GM23338 (cell line): ENCODE measurements around the gene CTDP1. TPM values are rescaled to one million over a fixed set of nuclear protein-coding genes. Genes with fewer than 3 reads are reported as not detected.

Source experiments
- ATAC-seq: fragments of 200-7000 bp; cut with Tn5 transposase; 3 replicates; pipeline ENCODE4 v1.9.1; 2020
- DNase-seq: peaks from one replicate; pipeline ENCODE4 v3.0.0-alpha.2; 2015; ENCODE audit warnings: low spot score
- H2AFZ ChIP-seq: fragments of 200-600 bp; sonication (generic); 2 replicates; pipeline ENCODE4 v1.8.0; 2016; ENCODE audit warnings: antibody characterized with exemption, mild to moderate bottlenecking, moderate library complexity
- H3F3A ChIP-seq: fragments of 200-600 bp; sonication (generic); replicated peaks from 2 replicates; pipeline ENCODE4 v1.8.0; 2017; ENCODE audit warnings: antibody characterized with exemption, mixed run types, low read depth
- H3K27ac ChIP-seq: fragments of 200-600 bp; sonication (generic); 2 replicates; pipeline ENCODE4 v1.6.1; 2016; ENCODE audit warnings: low read depth
- H3K27me3 ChIP-seq: fragments of 200-600 bp; sonication (generic); 2 replicates; pipeline ENCODE4 v1.8.0; 2016; ENCODE audit warnings: mild to moderate bottlenecking, mixed run types, moderate library complexity; ENCODE audit not compliant: insufficient read depth
- H3K36me3 ChIP-seq: fragments of 200-600 bp; sonication (generic); 2 replicates; pipeline ENCODE4 v1.8.0; 2016; ENCODE audit warnings: mild to moderate bottlenecking; ENCODE audit not compliant: insufficient read depth
- H3K4me1 ChIP-seq: fragments of 200-600 bp; sonication (generic); 2 replicates; pipeline ENCODE4 v1.8.0; 2016; ENCODE audit warnings: mild to moderate bottlenecking, moderate library complexity; ENCODE audit not compliant: insufficient read depth
- H3K4me2 ChIP-seq: fragments of 200-600 bp; sonication (generic); 2 replicates; pipeline ENCODE4 v1.7.1; 2017; ENCODE audit warnings: mixed run types
- H3K4me3 ChIP-seq: fragments of 200-600 bp; sonication (generic); 2 replicates; pipeline ENCODE4 v1.6.1; 2016; ENCODE audit warnings: mixed run types
- H3K79me2 ChIP-seq: fragments of 200-600 bp; sonication (generic); replicated peaks from 2 replicates; pipeline ENCODE4 v1.8.0; 2017; ENCODE audit warnings: mild to moderate bottlenecking; ENCODE audit not compliant: insufficient read depth
- H3K9me2 ChIP-seq: fragments of 200-600 bp; sonication (generic); 2 replicates; pipeline ENCODE4 v1.8.0; 2017; ENCODE audit not compliant: insufficient read depth
- H4K20me1 ChIP-seq: fragments of 200-600 bp; sonication (generic); replicated peaks from 2 replicates; pipeline ENCODE4 v1.8.0; 2017; ENCODE audit warnings: mild to moderate bottlenecking; ENCODE audit not compliant: insufficient read depth
- H3K27ac Mint-ChIP-seq: 2 replicates; pipeline ENCODE4 v1.8.0; 2020; ENCODE audit warnings: inconsistent platforms, mild to moderate bottlenecking, moderate library complexity, mixed read lengths
- H3K27me3 Mint-ChIP-seq: 3 replicates; pipeline ENCODE4 v1.8.0; 2022; ENCODE audit warnings: low read depth, mild to moderate bottlenecking, moderate library complexity, mixed read lengths, inconsistent platforms; ENCODE audit not compliant: insufficient read depth, poor library complexity
- H3K36me3 Mint-ChIP-seq: 3 replicates; pipeline ENCODE4 v1.8.0; 2021; ENCODE audit warnings: low read depth, mild to moderate bottlenecking, inconsistent platforms, moderate library complexity, mixed read lengths
- H3K4me1 Mint-ChIP-seq: 3 replicates; pipeline ENCODE4 v1.8.0; 2020; ENCODE audit warnings: mild to moderate bottlenecking, inconsistent platforms, mixed read lengths
- H3K4me3 Mint-ChIP-seq: 3 replicates; pipeline ENCODE4 v1.8.0; 2021; ENCODE audit warnings: moderate library complexity, mild to moderate bottlenecking, inconsistent platforms, mixed read lengths
- H3K9me3 Mint-ChIP-seq: 3 replicates; pipeline ENCODE4 v1.8.0; 2020; ENCODE audit warnings: moderate library complexity, mild to moderate bottlenecking, inconsistent platforms, mixed read lengths
- CREB1 ChIP-seq: fragments of 250-450 bp; sonication (Bioruptor Pico); IDR thresholded peaks from 2 replicates; pipeline ENCODE4 v1.5.0; 2020; ENCODE audit warnings: low read depth, mild to moderate bottlenecking, moderate library complexity
- CTCF ChIP-seq, 2 experiments: fragments of 200-600 bp in 1 of 2; sonication (generic) in 1 of 2; conservative IDR thresholded peaks; 2 replicates each; pipeline versions ENCODE4 v1.5.1 to v1.6.1; 2016 to 2017; ENCODE audit warnings: antibody characterized with exemption in 2 of 2, low read depth in 2 of 2, mild to moderate bottlenecking in 2 of 2, moderate library complexity in 1 of 2
- ETS1 ChIP-seq: IDR thresholded peaks from 2 replicates; pipeline ENCODE4 v1.6.1; 2016; ENCODE audit warnings: antibody characterized with exemption
- EZH2 ChIP-seq: fragments of 200-600 bp; sonication (generic); IDR thresholded peaks from one replicate; pipeline ENCODE4 v1.8.0; 2017; ENCODE audit warnings: antibody characterized with exemption, mild to moderate bottlenecking, low read depth; ENCODE audit not compliant: unreplicated experiment
- EZH2phosphoT487 ChIP-seq: fragments of 200-600 bp; sonication (generic); IDR thresholded peaks from one replicate; pipeline ENCODE4 v1.8.1; 2018; ENCODE audit warnings: antibody characterized with exemption; ENCODE audit not compliant: unreplicated experiment
- JUNB ChIP-seq: IDR thresholded peaks from one replicate; pipeline ENCODE4 v1.6.1; 2016; ENCODE audit warnings: antibody characterized with exemption; ENCODE audit not compliant: unreplicated experiment
- NANOG ChIP-seq: IDR thresholded peaks from 2 replicates; pipeline ENCODE4 v1.6.1; 2016; ENCODE audit warnings: antibody characterized with exemption, borderline replicate concordance
- POLR2AphosphoS5 ChIP-seq: IDR thresholded peaks from 2 replicates; pipeline ENCODE4 v1.6.1; 2016; ENCODE audit warnings: antibody characterized with exemption, low read depth
- REST ChIP-seq: IDR thresholded peaks from one replicate; pipeline ENCODE4 v1.6.1; 2018; ENCODE audit warnings: antibody characterized with exemption; ENCODE audit not compliant: unreplicated experiment
- STAT1 ChIP-seq: IDR thresholded peaks from one replicate; pipeline ENCODE4 v1.6.1; 2016; ENCODE audit warnings: antibody characterized with exemption; ENCODE audit not compliant: unreplicated experiment
- ZNF114 ChIP-seq: fragments of 250-450 bp; sonication (Bioruptor Pico); IDR thresholded peaks from 2 replicates; pipeline ENCODE4 v1.5.0; 2020; ENCODE audit warnings: mild to moderate bottlenecking, moderate library complexity
- ZNF331 ChIP-seq: fragments of 250-450 bp; sonication (Bioruptor Pico); IDR thresholded peaks from 2 replicates; pipeline ENCODE4 v1.5.0; 2020; ENCODE audit warnings: low read depth, mild to moderate bottlenecking, moderate library complexity
- ZNF462 ChIP-seq: fragments of 250-450 bp; sonication (Bioruptor Pico); IDR thresholded peaks from 2 replicates; pipeline ENCODE4 v1.5.0; 2020; ENCODE audit warnings: mild to moderate bottlenecking, moderate library complexity
- polyA plus RNA-seq: library from polyadenylated mRNA; unstranded; fragments of >200 nt; fragmentation: Nextera tagmentation; extraction: Ambion mirVana; gene quantifications from 2 replicates; pipeline ENCODE4 v1.2.1, GENCODE V29; 2016
- total RNA-seq: library from RNA; depleted of rRNA; stranded (reverse); fragments of >200 nt; shearing (Covaris generic); gene quantifications from 2 replicates; pipeline ENCODE4 v1.2.3, GENCODE V29; 2014

The CTDP1 gene
- total and polyA plus RNA-seq, 2 experiments from 2014 or later: 9.4 to 51.6 TPM

- Histone ChIP-seq H3K4me2 (no peak overlapping the region), H3K27ac (no peak overlapping the region), H4K20me1 (peaks cover 10% of the 10 kb centered on the region; the same call in 1 of the 2 replicates), H3K4me3 (no peak overlapping the region), H3K36me3 (no peaks in the 10 kb centered on the region), H3K27me3 (no peaks in the 10 kb centered on the region), H3K4me1 (no peaks in the 10 kb centered on the region), H3K79me2 (peaks cover 32% of the 10 kb centered on the region), H3F3A (no peaks in the 10 kb centered on the region), H2AFZ (no peak overlapping the region), H3K9me2 (no peaks in the 10 kb centered on the region)
- Mint-ChIP-seq H3K27ac (no peak overlapping the region), H3K4me1 (no peaks in the 10 kb centered on the region), H3K4me3 (no peak overlapping the region), H3K9me3 (no peaks in the 10 kb centered on the region), H3K27me3 (peaks cover 2% of the 10 kb centered on the region), H3K36me3 (peaks cover 58% of the 10 kb centered on the region)
- DNase-seq (no peak), ATAC-seq (no peak)
- TF ChIP-seq ETS1 (no peak), ZNF114 (CRISPR knock-in tag) (no peak), ZNF462 (CRISPR knock-in tag) (no peak), EZH2 (no peak), REST (no peak), JUNB (no peak), STAT1 (no peak), CTCF (conservative IDR thresholded peaks at IDR 0.05; ENCODE audit: low read depth in 2 of 2) (no peak), ZNF331 (CRISPR knock-in tag) (no peak), CREB1 (no peak), POLR2AphosphoS5 (no peak), NANOG (no peak), EZH2phosphoT487 (no peak)
Measured at GRCh38 chr18:79699653-79700052, 20.1 kb downstream of the CTDP1 start.
